ENCODE measurements around the gene PLPPR3.
"Not testable (repeated sequence)": the region's sequence is repeated elsewhere in the genome, so short reads cannot be mapped to it uniquely, and the experiment has no call there.

The PLPPR3 gene

GRCh38 chr19:855142-855541 is 33.4 kb upstream of the PLPPR3 start:
- Histone ChIP-seq H3K9me2 (replicated peaks; ENCODE audit: insufficient read depth, low read length) (no peaks in the 10 kb centered on the region), H3F3A (ENCODE audit: insufficient read depth) (no peaks in the 10 kb centered on the region)

GRCh38 chr19:854549-854948 is 32.8 kb upstream of the PLPPR3 start:
- Histone ChIP-seq H3K4me2 (ENCODE audit: low read depth, low read length, poor library complexity, severe bottlenecking) (no peak overlapping the region), H3K27me3 (ENCODE audit: low read length) (no peaks in the 10 kb centered on the region), H3K9ac (ENCODE audit: low read length) (no peak overlapping the region), H4K20me1 (ENCODE audit: low read depth, low read length) (no peaks in the 10 kb centered on the region), H3K36me3 (ENCODE audit: low read length) (no peaks in the 10 kb centered on the region), H3K79me2 (ENCODE audit: insufficient read depth, low read length) (no peaks in the 10 kb centered on the region), H3F3A (ENCODE audit: insufficient read depth) (no peaks in the 10 kb centered on the region), H3K9me2 (replicated peaks; ENCODE audit: insufficient read depth, low read length) (no peaks in the 10 kb centered on the region), H3K27ac (ENCODE audit: low read depth, low read length) (no peak overlapping the region), H3K4me3 (ENCODE audit: insufficient read depth, low read length, poor library complexity, severe bottlenecking) (no peak overlapping the region), H3K9me3 (ENCODE audit: insufficient read depth, low read length) (no peaks in the 10 kb centered on the region), H2AFZ (ENCODE audit: low read depth, low read length, severe bottlenecking) (no peak overlapping the region)
- TF ChIP-seq EZH2phosphoT487 (conservative IDR thresholded peaks at IDR 0.05; ENCODE audit: low read length) (no peak), CTCF (IDR thresholded peaks at IDR 0.05; ENCODE audit: insufficient read depth, low read length, poor library complexity, severe bottlenecking) (no peak)

More at GRCh38 chr19:855142-855541, 33.4 kb upstream of the PLPPR3 start:
- no peaks in the 10 kb centered on the region for H3K27me3 ChIP-seq (ENCODE audit: low read length)
- H3K9me3 ChIP-seq (ENCODE audit: insufficient read depth, low read length) = no peaks in the 10 kb centered on the region
- no peak overlapping the region for H3K4me3 ChIP-seq (ENCODE audit: insufficient read depth, low read length, poor library complexity, severe bottlenecking)
- no peaks in the 10 kb centered on the region for H3K79me2 ChIP-seq (ENCODE audit: insufficient read depth, low read length)
- no peak overlapping the region for H3K4me2 ChIP-seq (ENCODE audit: low read depth, low read length, poor library complexity, severe bottlenecking)
- no peak overlapping the region for H3K9ac ChIP-seq (ENCODE audit: low read length)
- no peaks in the 10 kb centered on the region for H4K20me1 ChIP-seq (ENCODE audit: low read depth, low read length)
- H3K27ac ChIP-seq (ENCODE audit: low read depth, low read length) = no peak overlapping the region
- no peaks in the 10 kb centered on the region for H3K36me3 ChIP-seq (ENCODE audit: low read length)
- H2AFZ ChIP-seq (ENCODE audit: low read depth, low read length, severe bottlenecking) = no peak overlapping the region
- TF ChIP-seq CTCF (IDR thresholded peaks at IDR 0.05; ENCODE audit: insufficient read depth, low read length, poor library complexity, severe bottlenecking) = no peak
- TF ChIP-seq EZH2phosphoT487 (conservative IDR thresholded peaks at IDR 0.05; ENCODE audit: low read length) = no peak

GRCh38 chr19:853614-854220 is 32.0 kb upstream of the PLPPR3 start:
- not testable (repeated sequence) for H3K4me2 ChIP-seq (ENCODE audit: low read depth, low read length, poor library complexity, severe bottlenecking); H2AFZ ChIP-seq (ENCODE audit: low read depth, low read length, severe bottlenecking); H3K9me2 ChIP-seq (replicated peaks; ENCODE audit: insufficient read depth, low read length); H3K9me3 ChIP-seq (ENCODE audit: insufficient read depth, low read length); H3K36me3 ChIP-seq (ENCODE audit: low read length); H3K27me3 ChIP-seq (ENCODE audit: low read length); H4K20me1 ChIP-seq (ENCODE audit: low read depth, low read length); H3K9ac ChIP-seq (ENCODE audit: low read length); H3K79me2 ChIP-seq (ENCODE audit: insufficient read depth, low read length); H3F3A ChIP-seq (ENCODE audit: insufficient read depth); H3K4me3 ChIP-seq (ENCODE audit: insufficient read depth, low read length, poor library complexity, severe bottlenecking); H3K27ac ChIP-seq (ENCODE audit: low read depth, low read length)

GRCh38 chr19:853014-853585 is 31.3 kb upstream of the PLPPR3 start:
- no peak overlapping the region for H3K9ac ChIP-seq (ENCODE audit: low read length)
- no peak overlapping the region for H2AFZ ChIP-seq (ENCODE audit: low read depth, low read length, severe bottlenecking)
- H3K79me2 ChIP-seq (ENCODE audit: insufficient read depth, low read length) = no peaks in the 10 kb centered on the region
- H3K36me3 ChIP-seq (ENCODE audit: low read length) = no peaks in the 10 kb centered on the region
- H3K4me2 ChIP-seq (ENCODE audit: low read depth, low read length, poor library complexity, severe bottlenecking) = no peak overlapping the region
- H3K4me3 ChIP-seq (ENCODE audit: insufficient read depth, low read length, poor library complexity, severe bottlenecking) = no peak overlapping the region
- H4K20me1 ChIP-seq (ENCODE audit: low read depth, low read length) = no peaks in the 10 kb centered on the region
- TF ChIP-seq EZH2phosphoT487 (conservative IDR thresholded peaks at IDR 0.05; ENCODE audit: low read length) = no peak
- TF ChIP-seq CTCF (IDR thresholded peaks at IDR 0.05; ENCODE audit: insufficient read depth, low read length, poor library complexity, severe bottlenecking) = no peak
- no peak overlapping the region for H3K27ac ChIP-seq (ENCODE audit: low read depth, low read length)
- no peaks in the 10 kb centered on the region for H3K9me3 ChIP-seq (ENCODE audit: insufficient read depth, low read length)
- no peaks in the 10 kb centered on the region for H3K27me3 ChIP-seq (ENCODE audit: low read length)
- H3F3A ChIP-seq (ENCODE audit: insufficient read depth) = no peaks in the 10 kb centered on the region
- no peaks in the 10 kb centered on the region for H3K9me2 ChIP-seq (replicated peaks; ENCODE audit: insufficient read depth, low read length)

Data from SU-DHL-6 (cell line).